HG03159 (cell line): ENCODE results near the gene TBC1D5.

Source experiments
- ATAC-seq: cut with Tn5 transposase; IDR thresholded peaks from one replicate; pipeline ENCODE4 v1.9.1; 2021; ENCODE audit warnings: mild to moderate bottlenecking, moderate library complexity; ENCODE audit not compliant: unreplicated experiment

The TBC1D5 gene

GRCh38 chr3:17125738-17126442 is 616.5 kb downstream of the TBC1D5 start:
- ATAC-seq: no peak

GRCh38 chr3:17122758-17123157 is 619.7 kb downstream of the TBC1D5 start:
- ATAC-seq: no peak

- no peak for ATAC-seq
These were observed 621.1 kb downstream of the TBC1D5 start for GRCh38 chr3:17121336-17121735.

- ATAC-seq: no peak
These were observed 622.3 kb downstream of the TBC1D5 start for GRCh38 chr3:17120115-17120514.

- ATAC-seq: no peak
These were observed 623.0 kb downstream of the TBC1D5 start for GRCh38 chr3:17119201-17120072.

GRCh38 chr3:17118771-17119170 is 623.7 kb downstream of the TBC1D5 start:
- no peak for ATAC-seq

GRCh38 chr3:17116007-17116600 is 626.3 kb downstream of the TBC1D5 start:
- no peak for ATAC-seq

GRCh38 chr3:17115186-17115585 is 627.2 kb downstream of the TBC1D5 start:
- no peak for ATAC-seq

GRCh38 chr3:17111586-17111985 is 630.8 kb downstream of the TBC1D5 start:
- ATAC-seq: no peak

- no peak for ATAC-seq
These were observed 631.6 kb downstream of the TBC1D5 start for GRCh38 chr3:17110660-17111396.
